ENCODE measurements around the gene SRRT.

SRRT gene

DNA sequence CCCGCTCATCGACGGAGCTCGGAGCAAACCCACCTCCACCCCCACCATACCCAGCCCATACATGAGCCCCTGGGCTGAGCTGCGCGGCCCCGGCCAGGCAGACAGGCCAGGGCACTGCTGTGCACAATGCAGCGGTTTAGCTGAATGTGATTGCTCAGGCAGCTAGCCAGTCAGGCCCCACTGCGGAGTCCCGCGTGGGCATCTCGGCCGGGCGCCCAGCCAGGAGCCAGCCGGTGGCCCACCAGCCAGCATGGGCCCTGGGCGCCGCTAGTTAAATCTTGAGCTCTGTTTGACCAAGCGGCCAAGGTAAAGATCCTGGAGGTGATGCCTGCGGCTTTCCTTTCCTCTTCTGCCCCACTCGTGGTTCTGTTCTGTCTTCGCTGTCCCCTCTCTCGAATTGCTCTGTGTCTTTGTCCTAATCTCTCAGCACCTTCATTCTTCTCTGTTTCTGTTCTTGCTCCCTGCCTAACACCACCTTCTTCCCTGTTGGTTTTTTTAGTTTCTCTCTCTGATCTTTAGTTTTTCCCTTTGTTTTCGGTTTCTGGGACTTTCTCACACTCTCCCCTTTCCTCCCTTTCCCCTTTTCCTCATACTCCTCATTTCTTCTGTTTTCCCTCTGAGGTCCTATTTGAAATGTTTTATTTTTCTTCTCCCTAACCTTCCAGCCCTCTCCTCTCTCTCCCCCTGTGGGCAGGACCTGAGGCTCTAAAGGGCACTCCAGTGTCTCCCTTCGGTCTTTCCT is 8.1 kb downstream of the SRRT start:
- DNase-seq: no peak

DNA sequence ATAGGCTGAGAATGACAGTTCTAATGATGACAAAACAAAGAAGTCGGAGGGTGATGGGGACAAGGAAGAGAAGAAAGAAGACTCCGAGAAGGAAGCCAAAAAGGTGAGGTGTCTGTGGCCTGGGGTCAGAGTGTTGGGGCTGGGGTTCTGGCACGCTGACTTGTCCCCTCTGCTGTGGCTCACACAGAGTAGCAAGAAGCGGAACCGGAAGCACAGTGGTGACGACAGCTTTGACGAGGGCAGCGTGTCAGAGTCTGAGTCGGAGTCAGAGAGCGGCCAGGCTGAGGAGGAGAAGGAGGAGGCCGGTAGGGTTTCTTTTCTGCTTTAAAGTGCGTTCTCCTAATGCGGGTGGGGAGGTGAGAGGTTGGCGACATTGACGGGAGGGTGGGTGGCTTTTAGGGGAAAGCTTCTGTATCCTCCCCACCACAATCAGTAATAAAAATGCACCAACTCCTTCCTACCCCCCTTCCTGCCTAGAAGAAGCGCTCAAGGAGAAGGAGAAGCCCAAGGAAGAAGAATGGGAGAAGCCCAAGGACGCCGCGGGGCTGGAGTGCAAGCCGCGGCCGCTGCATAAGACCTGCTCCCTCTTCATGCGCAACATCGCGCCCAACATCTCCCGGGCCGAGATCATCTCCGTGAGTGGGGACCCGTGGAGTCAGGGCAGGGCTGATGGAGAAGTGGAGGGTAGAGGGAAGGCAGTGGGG is 10.0 kb downstream of the SRRT start:
- DNase-seq: no peak

DNA sequence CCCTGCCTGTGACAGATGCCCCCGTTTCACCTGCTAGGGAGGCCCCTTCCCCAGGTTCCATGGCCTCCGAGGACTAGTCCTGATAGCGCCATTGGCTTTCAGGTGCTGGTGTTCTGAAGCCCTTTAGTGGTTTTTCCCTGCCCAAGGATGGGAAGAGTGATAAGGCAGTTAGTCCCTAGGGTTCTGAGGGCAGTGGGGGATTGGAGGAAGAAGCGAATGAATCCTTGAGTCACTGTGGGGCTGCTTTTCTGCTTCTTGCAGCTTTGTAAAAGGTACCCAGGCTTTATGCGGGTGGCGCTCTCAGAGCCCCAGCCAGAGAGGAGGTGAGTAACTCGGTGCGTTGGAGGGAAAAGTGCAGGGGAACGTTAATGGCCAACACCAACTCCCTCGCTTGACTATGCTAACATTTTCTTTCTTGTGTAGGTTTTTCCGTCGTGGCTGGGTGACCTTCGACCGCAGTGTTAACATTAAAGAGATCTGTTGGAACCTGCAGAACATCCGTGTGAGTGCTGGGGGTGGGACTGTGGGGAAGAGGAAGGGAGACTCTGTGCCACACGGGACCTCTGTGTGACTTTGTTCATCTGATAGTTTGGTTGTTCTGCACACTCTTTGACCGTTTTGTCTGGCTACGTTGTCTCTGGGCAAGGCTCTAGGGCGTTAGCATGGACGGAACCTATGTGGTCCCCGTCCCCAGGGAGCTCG is 10.7 kb downstream of the SRRT start:
- DNase-seq: no peak

DNA sequence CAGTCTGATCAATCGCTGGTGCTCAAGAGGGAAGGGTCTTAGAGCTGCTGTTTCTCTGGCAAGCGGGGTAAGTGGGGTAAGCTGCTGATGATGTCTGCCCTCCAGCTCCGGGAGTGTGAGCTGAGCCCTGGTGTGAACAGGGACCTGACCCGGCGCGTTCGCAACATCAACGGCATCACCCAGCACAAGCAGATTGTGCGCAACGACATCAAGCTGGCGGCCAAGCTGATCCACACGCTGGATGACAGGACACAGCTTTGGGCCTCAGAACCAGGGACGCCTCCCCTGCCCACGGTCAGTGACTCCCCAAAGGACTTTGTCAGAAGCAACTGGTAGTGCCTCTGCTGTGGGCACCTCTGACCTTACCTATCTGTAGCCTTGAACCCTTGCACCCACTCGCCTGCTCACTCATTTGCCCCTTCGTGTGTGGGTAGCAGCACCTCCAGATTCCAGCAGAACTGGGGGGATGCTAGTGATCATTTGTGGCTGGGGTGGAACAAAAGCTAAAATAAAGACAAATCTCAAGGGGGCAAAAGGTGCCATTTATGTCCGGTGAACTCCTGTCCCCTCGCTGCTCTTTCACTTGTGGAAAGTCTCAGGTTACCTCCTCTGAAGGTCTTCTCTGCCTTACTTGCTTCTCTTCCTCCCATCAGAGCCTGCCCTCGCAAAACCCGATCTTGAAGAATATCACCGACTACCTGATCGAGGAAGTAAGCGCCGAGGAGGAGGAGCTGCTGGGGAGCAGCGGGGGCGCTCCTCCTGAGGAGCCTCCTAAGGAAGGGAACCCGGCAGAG is 11.4 kb downstream of the SRRT start:
- DNase-seq: no peak

DNA sequence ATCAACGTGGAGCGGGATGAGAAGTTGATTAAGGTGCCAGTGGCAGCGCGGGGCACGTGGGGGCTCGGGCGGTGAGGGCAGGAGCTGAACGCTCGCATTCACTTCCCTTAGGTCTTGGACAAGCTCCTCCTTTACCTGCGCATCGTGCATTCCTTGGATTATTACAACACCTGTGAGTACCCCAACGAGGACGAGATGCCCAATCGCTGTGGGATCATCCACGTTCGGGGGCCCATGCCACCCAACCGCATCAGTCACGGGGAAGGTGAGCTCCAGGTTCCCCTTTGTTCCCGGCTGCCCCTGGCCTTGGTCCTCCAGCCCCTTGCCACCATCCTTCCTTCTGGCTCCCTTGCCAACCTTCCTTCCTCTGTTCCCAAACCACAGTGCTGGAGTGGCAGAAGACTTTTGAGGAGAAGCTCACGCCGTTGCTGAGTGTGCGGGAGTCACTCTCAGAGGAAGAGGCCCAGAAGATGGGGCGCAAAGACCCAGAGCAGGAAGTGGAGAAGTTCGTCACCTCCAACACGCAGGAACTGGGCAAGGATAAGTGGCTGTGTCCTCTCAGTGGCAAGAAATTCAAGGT is 12.1 kb downstream of the SRRT start:
- DNase-seq: no peak

DNA sequence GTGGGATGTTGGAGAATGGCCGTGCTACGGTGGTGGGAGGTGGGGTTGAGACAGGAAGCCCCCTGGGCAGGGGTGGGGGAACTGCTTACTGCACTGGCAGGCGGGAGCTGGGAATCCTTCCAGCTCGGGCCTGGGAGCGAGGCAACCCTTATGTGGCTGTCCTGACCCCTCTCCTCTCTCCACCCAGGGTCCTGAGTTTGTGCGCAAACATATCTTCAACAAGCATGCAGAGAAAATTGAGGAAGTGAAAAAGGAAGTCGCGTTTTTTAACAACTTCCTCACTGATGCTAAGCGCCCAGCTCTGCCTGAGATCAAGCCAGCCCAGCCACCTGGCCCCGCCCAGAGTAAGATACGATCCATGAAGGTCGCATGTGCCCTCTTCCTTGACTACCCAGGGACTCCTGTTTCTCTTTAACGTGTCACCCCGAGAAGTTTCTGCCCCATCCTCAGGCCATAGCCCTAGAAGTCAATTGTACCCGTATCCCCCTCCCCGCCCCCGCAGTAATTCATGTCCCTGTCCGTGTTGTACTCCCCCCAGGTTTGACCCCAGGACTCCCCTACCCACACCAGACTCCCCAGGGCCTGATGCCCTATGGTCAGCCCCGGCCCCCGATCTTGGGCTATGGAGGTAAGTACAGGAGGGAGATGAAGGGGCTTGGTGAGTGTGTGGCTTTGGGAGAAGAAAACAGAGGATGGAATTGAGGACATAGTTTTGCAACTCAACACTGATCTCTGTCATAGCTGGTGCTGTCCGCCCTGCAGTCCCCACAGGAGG is 12.8 kb downstream of the SRRT start:
- DNase-seq: no peak

DNA sequence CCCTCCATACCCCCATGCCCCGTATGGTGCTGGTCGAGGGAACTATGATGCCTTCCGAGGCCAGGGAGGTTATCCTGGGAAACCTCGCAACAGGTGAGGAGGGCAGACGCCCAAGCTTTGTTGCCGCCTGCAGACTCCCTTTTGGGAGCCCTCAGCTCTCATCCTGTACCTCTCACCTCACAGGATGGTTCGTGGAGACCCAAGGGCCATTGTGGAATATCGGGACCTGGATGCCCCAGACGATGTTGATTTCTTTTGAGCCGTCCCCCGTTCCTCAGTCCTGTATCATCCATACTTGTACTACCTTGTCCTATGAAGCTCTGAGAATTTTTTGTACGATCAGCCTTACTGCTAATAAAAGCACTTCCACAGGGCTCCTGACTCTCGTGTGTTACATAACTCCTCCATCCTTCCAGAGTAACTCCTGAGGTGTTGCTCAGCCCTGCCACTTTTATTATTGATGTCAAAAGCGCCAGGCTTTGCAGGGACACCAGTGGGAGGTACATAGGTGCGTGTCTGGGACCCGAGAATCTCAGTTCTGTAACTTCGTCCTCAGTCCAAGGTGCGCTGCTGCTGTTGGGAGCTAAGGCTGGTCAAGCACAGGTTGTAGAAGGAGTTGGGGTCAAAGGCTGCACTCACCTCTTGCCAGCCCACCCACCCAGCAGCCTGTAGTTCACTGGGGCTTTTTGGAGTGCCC is 13.5 kb downstream of the SRRT start:
- DNase-seq: no peak

DNA sequence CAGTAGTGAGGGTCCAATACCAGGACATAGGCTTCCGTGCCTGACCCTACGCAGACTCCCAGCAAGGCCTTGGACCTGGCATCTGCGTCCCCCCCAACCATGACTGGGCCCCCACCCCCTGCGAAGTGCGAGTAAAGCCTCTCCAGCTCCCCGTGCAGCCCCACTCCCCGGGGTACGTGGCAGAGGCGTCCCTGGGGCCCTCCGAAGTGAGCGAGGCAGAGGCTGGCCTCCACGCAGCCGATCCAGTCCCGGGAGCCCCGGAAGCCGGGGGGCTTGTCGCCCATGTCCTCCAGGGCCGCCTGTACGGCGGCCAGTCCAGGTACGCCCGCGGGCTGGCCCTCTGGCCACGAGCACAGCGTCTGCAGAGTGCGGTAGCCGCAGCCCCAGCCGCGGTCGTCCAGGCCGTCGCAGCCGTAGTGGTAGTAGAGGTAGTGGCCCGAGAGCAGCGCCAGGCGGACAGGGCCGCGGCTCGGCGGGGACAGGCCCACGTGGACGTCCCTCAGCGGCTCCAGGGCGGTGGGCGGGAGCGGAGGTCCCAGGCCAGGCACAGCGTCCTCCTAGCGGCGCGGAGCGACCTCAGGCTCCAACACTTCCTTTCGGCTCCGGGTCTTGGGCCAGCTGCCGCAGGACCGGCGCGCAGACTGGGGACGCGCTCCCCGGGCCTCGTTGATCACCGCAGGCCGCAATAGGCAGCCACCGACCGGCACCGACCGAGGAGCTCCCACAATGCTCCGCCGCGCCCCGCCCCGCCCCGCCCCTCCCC is 14.3 kb downstream of the SRRT start, which contains the start of gene UFSP1:
Gene UFSP1 (minus strand): TSS at position 728 of the 763 bp plus-strand sequence. CDS start 444 bp downstream, at position 284.
- DNase-seq: no peak

DNA sequence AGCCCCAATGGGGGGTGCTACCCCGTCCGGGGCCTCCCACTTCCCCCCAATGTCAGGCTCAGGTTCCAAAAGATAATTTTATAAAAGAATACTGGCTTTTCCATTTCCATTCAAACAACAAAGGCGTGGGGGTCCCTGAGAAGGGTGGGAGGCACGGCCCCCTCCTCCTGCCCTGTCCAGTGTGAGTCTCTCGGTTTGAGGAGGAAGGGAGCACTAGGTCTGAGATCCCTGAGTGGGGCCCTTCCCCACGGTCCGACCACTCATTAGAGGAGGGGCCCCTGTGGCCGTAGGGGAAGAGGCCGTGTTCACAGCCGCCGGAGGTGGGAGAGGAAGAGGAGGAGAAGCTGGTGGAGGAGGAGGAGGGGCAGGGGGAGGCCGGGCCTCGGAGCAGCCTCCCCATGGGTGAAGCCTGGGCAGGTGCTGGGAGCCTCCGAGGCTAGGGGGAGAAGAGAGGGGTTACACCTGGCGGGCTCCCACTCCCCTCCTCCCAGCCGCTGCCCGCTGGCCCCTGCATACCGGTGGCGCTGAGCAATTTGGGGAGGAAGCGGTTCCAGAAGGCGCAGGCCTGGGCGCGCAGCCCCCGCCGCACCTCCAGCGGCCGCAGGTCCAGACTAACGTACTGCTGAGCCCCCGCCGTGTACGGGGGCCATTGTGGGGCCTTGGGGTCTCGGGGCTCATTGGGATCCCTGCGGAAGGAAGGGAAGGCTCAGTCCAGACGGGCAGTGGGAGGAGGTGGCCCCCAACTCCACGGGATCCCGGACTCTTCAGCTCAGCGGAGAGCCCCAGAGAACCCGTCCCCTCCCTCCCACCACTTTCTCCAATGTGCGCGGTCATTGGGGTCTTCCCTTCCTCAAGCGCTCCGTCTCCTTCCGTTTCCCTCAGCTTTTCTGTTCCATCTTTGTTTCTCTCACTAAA is 16.0 kb downstream of the SRRT start:
- no peak for DNase-seq

DNA sequence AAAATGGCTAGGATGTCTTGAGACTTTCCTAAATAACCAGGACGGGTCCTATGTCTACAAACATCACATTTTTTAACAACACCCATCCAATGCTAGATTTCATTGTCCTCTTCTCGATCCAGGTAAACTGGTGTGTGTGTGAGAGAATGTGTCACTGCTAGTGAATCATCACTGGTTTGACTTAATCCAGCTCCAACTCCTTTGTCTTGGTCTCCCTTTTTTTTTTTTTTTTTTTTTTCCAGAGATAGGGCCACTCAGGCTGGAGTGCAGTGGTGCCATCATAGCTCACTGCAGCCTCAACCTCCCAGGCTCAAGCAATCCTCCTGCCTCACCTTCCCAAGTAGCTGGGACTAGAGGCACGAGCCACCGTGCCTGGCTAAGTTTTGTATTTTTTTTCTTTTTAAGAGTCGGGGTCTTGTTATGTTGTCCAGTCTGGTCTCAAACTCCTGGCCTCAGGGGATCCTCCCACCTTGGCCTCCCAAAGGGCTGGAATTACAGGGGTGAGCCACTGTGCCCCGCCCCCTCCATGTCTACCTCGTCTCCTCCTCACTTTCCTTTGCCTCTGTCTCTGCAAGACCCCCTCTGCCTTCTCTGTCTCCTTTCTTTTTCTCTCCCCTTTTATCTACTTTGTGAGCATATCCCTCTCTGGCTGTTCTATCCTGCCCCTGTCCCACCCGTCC is 16.8 kb downstream of the SRRT start:
- DNase-seq: no peak

DNA sequence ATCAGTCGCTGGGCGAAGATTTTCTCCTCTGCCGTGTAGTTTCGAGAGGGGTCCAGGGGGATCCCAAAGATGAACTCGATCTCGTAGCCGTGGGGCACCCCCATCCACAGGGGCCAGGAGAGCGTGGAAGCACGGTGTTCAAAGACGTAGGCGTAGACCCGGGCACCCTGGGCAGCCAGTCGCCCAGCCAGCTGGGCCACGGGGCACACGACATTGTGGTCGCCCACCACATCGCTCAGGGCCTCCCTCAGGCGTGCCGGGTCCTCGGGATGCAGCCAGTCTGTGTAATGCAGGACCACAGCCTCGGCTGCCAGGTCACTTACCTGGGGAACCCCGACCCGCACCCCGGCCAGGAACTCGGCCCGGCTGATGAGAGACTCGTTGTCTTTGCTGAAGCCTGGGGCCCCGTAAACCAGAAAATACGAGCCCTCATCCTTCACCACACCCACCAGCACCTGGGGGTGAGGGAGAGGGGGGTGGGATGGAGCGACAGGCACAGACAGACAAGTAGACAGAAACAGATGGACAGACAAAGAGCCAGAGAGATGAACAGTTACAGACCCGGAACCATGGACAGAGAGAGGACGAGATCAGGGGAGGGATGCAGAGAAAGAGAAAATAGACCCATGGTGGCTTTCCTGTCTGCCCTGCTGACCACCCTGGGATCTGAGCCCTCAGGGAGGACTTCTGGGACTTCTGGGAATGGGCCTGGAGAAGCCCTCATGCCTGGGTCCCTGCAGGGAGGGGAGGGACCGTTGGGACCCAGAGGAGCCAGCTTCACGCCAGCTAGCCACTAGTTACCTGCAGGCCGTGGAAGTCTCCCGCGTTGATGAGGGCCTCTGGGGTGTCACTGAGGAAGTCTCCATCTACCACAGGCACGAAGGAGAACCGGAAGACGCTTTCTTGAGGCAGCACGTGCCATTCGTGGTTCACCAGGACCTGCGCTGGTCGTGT is 17.7 kb downstream of the SRRT start:
- DNase-seq: no peak

DNA sequence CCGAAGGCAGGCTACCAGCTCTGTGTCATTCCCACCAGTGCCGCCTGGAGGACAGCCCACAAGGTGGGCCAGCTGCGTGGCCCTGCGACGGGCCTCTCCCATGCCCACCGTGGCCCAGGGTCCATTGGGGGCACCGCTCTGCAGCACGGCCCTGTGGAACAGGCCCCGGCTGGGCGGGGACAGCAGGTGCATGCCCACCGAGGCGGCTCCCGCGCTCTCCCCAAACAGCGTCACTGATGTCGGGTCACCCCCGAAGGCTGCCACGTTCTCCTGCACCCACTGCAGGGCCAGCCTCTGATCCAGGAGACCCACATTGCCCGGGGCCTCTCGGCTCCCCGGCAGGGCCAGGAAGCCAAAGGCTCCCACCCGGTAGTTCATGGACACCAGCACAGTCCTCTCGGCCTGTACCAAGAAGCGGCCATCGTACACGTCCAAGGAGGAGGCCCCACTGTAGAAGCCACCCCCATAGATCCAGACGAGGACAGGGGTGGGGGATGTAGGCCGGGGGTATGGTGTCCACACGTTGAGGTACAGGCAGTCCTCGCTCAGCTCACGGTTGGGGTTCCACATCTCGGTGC is 18.5 kb downstream of the SRRT start:
- no peak for DNase-seq

DNA sequence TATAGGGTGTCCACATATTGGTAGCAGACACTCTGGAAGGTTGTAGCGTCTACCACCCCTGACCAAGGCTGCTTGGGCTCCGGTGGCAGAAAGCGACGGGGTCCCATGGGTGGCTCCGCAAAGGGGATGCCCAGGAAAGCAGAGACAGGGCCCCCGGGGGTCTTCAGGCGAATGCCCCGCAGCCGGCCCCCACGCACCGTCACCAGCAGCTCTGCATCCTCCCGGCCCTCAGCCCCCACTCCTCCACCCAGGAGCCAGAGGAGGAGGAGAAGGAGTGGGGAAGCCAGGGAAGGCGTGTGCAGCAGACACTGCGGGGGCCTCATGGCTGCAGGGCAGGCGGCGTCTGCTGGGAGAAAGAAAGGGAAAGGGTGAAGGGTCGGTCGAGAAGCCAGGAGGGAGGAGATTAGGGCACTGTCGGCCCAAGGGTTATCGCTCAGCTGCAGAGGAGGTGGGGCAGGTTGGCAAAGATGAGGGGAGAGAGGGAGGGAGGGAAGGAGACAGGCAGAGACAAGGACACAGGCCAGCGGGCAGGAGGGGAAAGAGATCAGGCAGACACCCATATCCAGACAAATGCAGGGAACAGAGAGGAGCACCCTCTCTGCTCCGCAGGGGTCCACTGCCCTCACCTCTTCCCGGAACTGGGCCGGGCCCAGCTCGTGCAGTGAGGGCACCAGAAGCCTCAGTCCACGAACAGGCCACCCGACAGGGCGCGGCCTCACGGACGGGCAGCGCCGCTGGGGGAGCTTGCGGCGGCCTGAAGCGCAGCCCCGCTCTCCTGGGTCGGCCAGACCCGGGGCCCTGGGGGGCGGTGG is 19.2 kb downstream of the SRRT start:
- DNase-seq: no peak

DNA sequence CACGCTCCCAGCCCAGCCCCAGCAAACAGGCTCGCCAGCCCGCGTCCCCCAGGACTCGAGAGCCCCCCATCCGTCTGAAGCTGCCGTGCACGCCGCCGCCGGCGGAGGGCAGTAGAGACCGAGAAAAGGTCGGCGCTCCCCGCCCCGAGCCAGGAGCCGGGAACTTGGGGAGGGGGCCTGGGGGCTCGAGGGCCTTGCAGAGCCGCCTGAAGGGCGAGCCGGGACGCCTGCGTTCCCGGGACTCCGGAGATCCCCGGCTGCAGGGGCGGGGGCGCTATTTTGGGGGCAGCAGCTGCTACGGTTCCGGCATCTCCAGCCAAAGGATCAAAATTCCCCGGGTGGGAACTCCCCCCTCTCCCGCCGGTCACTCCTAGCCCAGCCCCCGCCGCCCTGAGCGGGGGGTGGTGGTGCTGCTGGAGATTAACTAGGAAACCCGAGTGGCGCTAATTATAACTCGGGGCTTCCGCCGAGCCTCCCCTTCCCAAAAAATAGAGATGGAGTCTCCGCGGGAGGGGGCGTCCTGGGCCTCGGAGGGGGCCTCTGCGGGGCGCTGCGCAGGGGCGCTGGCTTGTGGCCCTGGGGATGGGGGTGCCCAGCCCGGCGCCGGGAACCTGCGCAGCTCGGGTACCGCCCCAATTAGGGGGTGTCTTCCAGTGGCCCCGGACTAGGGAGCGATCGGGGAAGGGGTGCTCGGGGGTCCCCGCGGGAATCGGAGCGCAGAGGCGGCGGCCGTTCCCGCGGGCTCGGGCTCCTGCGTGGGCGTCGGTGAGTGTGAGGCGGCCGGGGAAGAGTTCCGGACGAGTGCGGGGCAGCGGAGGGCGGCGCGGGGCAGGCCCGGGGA is 20.2 kb downstream of the SRRT start:
- no peak for DNase-seq

DNA sequence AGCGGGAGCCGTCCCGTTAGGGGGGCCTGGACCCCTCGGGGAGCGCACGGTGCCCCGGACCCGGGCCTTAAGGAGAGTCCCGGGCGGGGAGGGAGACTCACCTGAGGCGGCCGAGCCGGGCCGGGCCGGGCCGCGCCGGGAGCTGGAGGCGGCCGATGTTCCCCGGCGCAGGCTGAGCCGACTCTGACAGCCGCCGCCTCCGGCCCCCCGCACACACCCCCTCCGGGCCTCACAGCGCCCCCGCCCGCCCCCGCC is 20.7 kb downstream of the SRRT start, which contains the start of gene ACHE:
Gene ACHE (minus strand): TSS at position 188 of the 255 bp plus-strand sequence. CDS start 1,656 bp downstream, outside the sequence.
- no peak for DNase-seq
